Vagina (tissue), 2 donors: Measurements from ENCODE around the gene RASGRP4.
"Not testable (repeated sequence)": the region's sequence is repeated elsewhere in the genome, so short reads cannot be mapped to it uniquely, and the experiment has no call there.

Source experiments
- CTCF ChIP-seq, 3 experiments: fragments of 450-650 bp in 2 of 3; fragments of 200-600 bp in 1 of 3; sonication (generic) in 1 of 3; IDR thresholded peaks; one replicate each; pipeline ENCODE4 v1.5.1; 2017 to 2019; ENCODE audit warnings: antibody characterized with exemption in 3 of 3, mild to moderate bottlenecking in 2 of 3, moderate library complexity in 2 of 3
- POLR2A ChIP-seq, 2 donors: fragments of 450-650 bp; IDR thresholded peaks; one replicate each; pipeline ENCODE4 v1.6.1; 2017; ENCODE audit warnings: antibody characterized with exemption in 2 of 2, mild to moderate bottlenecking in 2 of 2, moderate library complexity in 2 of 2
- POLR2AphosphoS5 ChIP-seq, 2 donors: sonication (generic); formaldehyde crosslinking; IDR thresholded peaks; one replicate each; pipeline ENCODE4 v1.9.0; 2017; ENCODE audit warnings: antibody characterized with exemption in 2 of 2, mild to moderate bottlenecking in 2 of 2, low read depth in 1 of 2; ENCODE audit not compliant: insufficient read depth in 1 of 2

GRCh38 chr19:38362946-38363688, 62.9 kb downstream of the RASGRP4 start:
- TF ChIP-seq POLR2A (IDR thresholded peaks at IDR 0.05); CTCF (IDR thresholded peaks at IDR 0.05); POLR2AphosphoS5 (IDR thresholded peaks at IDR 0.05; ENCODE audit: insufficient read depth in 1 of 2, low read depth in 1 of 2): not testable (repeated sequence)
